Heart left ventricle (tissue), 16 donors: ENCODE data around the gene IFNA8. TPM values are rescaled to one million over a fixed set of nuclear protein-coding genes. Genes with fewer than 3 reads are reported as not detected.
"Not testable (repeated sequence)": the region's sequence is repeated elsewhere in the genome, so short reads cannot be mapped to it uniquely, and the experiment has no call there.

Experiments used
- ATAC-seq, 4 donors: fragments of 200-7000 bp; cut with Tn5 transposase; one replicate each; pipeline ENCODE4 v1.9.1; 2020 to 2022; ENCODE audit warnings: moderate library complexity in 4 of 4, mild to moderate bottlenecking in 3 of 4, moderate number of reproducible peaks in 1 of 4
- DNase-seq, 5 donors: peaks; one replicate each; pipeline ENCODE4 v3.0.0-alpha.2; 2020
- H3K27ac ChIP-seq, 12 donors: fragments of 200-600 bp; sonication (generic) in 4 of 12; one replicate each; pipeline versions ENCODE4 v1.5.0 to v1.8.0; 2016 to 2022; ENCODE audit warnings: mild to moderate bottlenecking in 2 of 12
- H3K27me3 ChIP-seq, 9 donors: fragments of 200-600 bp; sonication (generic) in 2 of 9; one replicate each; pipeline versions ENCODE4 v1.5.1 to v1.8.0; 2016 to 2022; ENCODE audit warnings: mild to moderate bottlenecking in 3 of 9
- H3K36me3 ChIP-seq, 9 donors: fragments of 200-600 bp; sonication (generic) in 2 of 9; one replicate each; pipeline versions ENCODE4 v1.5.0 to v1.8.0; 2018 to 2022; ENCODE audit warnings: mild to moderate bottlenecking in 2 of 9
- H3K4me1 ChIP-seq, 12 donors: fragments of 200-600 bp; sonication (generic) in 4 of 12; one replicate each; pipeline versions ENCODE4 v1.5.0 to v1.8.0; 2016 to 2022; ENCODE audit warnings: mild to moderate bottlenecking in 3 of 12
- H3K4me3 ChIP-seq, 12 donors: fragments of 200-600 bp; sonication (generic) in 4 of 12; one replicate each; pipeline versions ENCODE4 v1.5.0 to v1.8.0; 2017 to 2022; ENCODE audit warnings: mild to moderate bottlenecking in 9 of 12, moderate library complexity in 4 of 12
- H3K9me3 ChIP-seq, 12 donors: fragments of 200-600 bp; sonication (generic) in 4 of 12; one replicate each; pipeline versions ENCODE4 v1.5.0 to v1.8.0; 2016 to 2022; ENCODE audit warnings: mild to moderate bottlenecking in 1 of 12
- CTCF ChIP-seq, 12 donors: fragments of 200-600 bp; sonication (generic) in 4 of 12; IDR thresholded peaks; one replicate each; pipeline versions ENCODE4 v1.5.0 to v1.8.0; 2018 to 2022; ENCODE audit warnings: antibody characterized with exemption in 12 of 12, mild to moderate bottlenecking in 5 of 12
- POLR2A ChIP-seq, 2 donors: fragments of 450-650 bp; IDR thresholded peaks; one replicate each; pipeline ENCODE4 v1.6.1; 2017; ENCODE audit warnings: antibody characterized with exemption in 2 of 2, mild to moderate bottlenecking in 2 of 2, moderate library complexity in 2 of 2
- WGBS, 4 donors: extraction: QIAGEN DNeasy Blood & Tissue Kit in 2 of 4; methylation state at CpG; one replicate each; pipeline versions ENCODE4 v1.1.5 to v1.1.7; 2013 to 2018; 5-methylcytosine and 5-hydroxymethylcytosine counted together
- intact Hi-C, 10 donors: fragments of 100-400 bp; cut with DNase I; formaldehyde crosslinking; loops; one replicate each; pipeline versions ENCODE4 v1.11.1 to v1.14.2; 2022
- polyA plus RNA-seq, 2 donors: library from polyadenylated mRNA; stranded (reverse); fragments of 200-250 nt; gene quantifications; one replicate each; pipeline ENCODE4 v1.2.3, GENCODE V29; 2013
- total RNA-seq, 9 donors: library from RNA; depleted of rRNA in 2 of 9; stranded (reverse); fragments of >200 nt in 2 of 9; fragmentation: NEBNext Ultra II Directional in 3 of 9; extraction: Animal tissue kit (Norgen Biotek cat#: 25700) in 3 of 9; gene quantifications; one replicate each; pipeline versions ENCODE4 v1.1.0 to v1.2.4, GENCODE V29; 2016 to 2023
- donor health status: ischemic (EF 13 %, LVEDD 7.1; RV severe dilation, severe dysfunction).
- donor health status: healthy with polysubstance abuse.
- donor health status: DM: no; HTN: yes; CAD: no.
- donor health status: DM: no; HTN: no; CAD: no.
- donor health status: ischemic (EF 25% LVEDD 6.9; RV normal size, moderate dysfunction).
- donor health status: ischemic (EF 25% LVEDD 5.7; RV mildly dilated, moderate dysfunction).
- donor health status: healthy.
- donor health status: DM: yes; HTN: yes; CAD: no.
- donor health status: ischemic (EF 35%, LVEDD 5.7; RV mildly dilated, moderate dysfunction).
- donor health status: nonischemic (EF 11% LVEDD 7.7; RV severe dilation, severe dysfunction).
- donor health status: DM: yes; HTN: yes; CAD: no.
- donor health status: PGD.
- donor health status: ischemic (EF 29% LVEDD 5.4; RV normal size, mild dysfunction).
- donor health status: nonischemic (EF 23%, LVEDD 6.1; RV moderate dilation, normal function).

IFNA8 gene
- total and polyA plus RNA-seq, 11 donors = not detected

- TF ChIP-seq POLR2A (IDR thresholded peaks at IDR 0.05) = no peak
- TF ChIP-seq CTCF (IDR thresholded peaks at IDR 0.05) = no peak
- Histone ChIP-seq H3K27ac (no peak within 1 kb of the TSS), H3K4me3 (no peak within 1 kb of the TSS), H3K27me3 (peaks cover 0 to 25% (median 0%) of the 10 kb centered on the region in 9 donors), H3K9me3 (peaks cover 0 to 8% (median 0%) of the 10 kb centered on the region in 12 donors), H3K36me3 (no peaks in the 10 kb centered on the region), H3K4me1 (peaks cover 0 to 5% (median 0%) of the 10 kb centered on the region in 12 donors)
- WGBS, 4 donors = 88 to 93% (median 91%) methylated on average over 4 of the region's 4 CpGs
- intact Hi-C loops = no loop called here
- DNase-seq (no peak), ATAC-seq (no peak)
Observed at GRCh38 chr9:21440139-21440538, 31.2 kb downstream of the IFNA8 start, which contains the start of gene IFNA1. IFNA1 (plus strand) TSS chr9:21440439; CDS start chr9:21440508, 69 bp downstream.

DNA sequence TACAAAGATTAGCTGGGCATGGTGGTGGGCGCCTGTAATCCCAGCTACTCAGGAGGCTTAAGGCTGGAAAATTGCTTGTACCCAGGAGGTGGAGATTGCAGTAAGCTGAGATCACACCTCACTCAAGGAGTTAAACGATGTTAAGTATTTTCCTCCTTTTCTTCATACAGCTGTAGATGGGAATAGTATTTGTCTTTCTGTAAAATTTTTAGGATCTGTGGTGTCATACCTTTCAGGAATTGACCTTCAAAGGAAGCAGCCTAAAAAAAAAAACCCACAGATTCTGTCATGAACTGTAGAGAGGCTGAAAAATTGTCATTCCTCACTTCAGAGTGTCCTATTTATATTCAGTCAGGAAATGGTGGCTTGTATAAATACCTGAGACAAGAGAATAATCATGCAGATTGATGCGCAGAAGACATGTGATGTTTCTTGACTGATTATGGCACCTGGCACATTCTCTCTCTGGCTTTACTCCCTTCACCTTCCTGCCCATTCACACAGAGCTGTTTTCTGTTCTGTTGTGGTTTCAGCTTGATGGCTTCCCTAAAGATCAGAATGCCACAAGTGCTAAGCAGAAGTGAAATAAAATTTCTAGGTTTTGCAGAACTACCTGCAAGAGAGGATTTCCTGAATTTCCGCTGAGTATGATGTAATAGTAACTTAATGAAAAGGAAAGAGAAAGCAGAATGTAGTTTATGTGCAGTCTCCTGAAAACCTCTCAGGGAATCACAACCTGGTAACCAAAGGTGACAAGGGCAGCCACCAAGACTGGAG is 35.1 kb downstream of the IFNA8 start:
- H3K9me3 ChIP-seq = peaks cover 0 to 8% (median 0%) of the 10 kb centered on the region in 12 donors
- no peak overlapping the region for H3K27ac ChIP-seq
- intact Hi-C loops = no loop called here
- 81 to 89% (median 84%) methylated on average over 4 of the region's 4 CpGs for WGBS, 4 donors
- DNase-seq = no peak
- H3K4me3 ChIP-seq = no peak overlapping the region
- no peaks in the 10 kb centered on the region for H3K36me3 ChIP-seq
- H3K27me3 ChIP-seq = peaks cover 0 to 36% (median 3%) of the 10 kb centered on the region in 9 donors
- peaks cover 0 to 5% (median 0%) of the 10 kb centered on the region in 12 donors for H3K4me1 ChIP-seq
- ATAC-seq = peak in 1 of 4 donors; percentile 20
- TF ChIP-seq POLR2A (IDR thresholded peaks at IDR 0.05) (no peak), CTCF (IDR thresholded peaks at IDR 0.05) (no peak)

- WGBS, 4 donors = 75 to 81% (median 79%) methylated on average over 5 of the region's 5 CpGs
- ATAC-seq, H3K4me3 ChIP-seq, H3K36me3 ChIP-seq, H3K4me1 ChIP-seq, intact Hi-C loops, H3K27ac ChIP-seq, H3K9me3 ChIP-seq, DNase-seq: not testable (repeated sequence)
- peaks cover 0 to 30% (median 3%) of the 10 kb centered on the region in 9 donors for H3K27me3 ChIP-seq
Observed at GRCh38 chr9:21449312-21449711, 40.4 kb downstream of the IFNA8 start.

- intact Hi-C loops = no loop called here
- peaks cover 0 to 24% (median 3%) of the 10 kb centered on the region in 9 donors for H3K27me3 ChIP-seq
- ATAC-seq (no peak), DNase-seq (no peak)
- no peaks in the 10 kb centered on the region for H3K9me3 ChIP-seq
- H3K4me1 ChIP-seq = no peaks in the 10 kb centered on the region
- TF ChIP-seq CTCF (IDR thresholded peaks at IDR 0.05) (no peak), POLR2A (IDR thresholded peaks at IDR 0.05) (no peak)
- H3K36me3 ChIP-seq = no peaks in the 10 kb centered on the region
- H3K4me3 ChIP-seq = no peak overlapping the region
- H3K27ac ChIP-seq = no peak overlapping the region
- 72 to 78% (median 74%) methylated on average over 4 of the region's 4 CpGs for WGBS, 4 donors
Observed at GRCh38 chr9:21450733-21451394, 41.9 kb downstream of the IFNA8 start.
